IMR-90 (cell line): ENCODE data around the gene HOXB1. TPM values are rescaled to one million over a fixed set of nuclear protein-coding genes. Genes with fewer than 3 reads are reported as not detected.

ENCODE experiments used
- MXI1 ChIP-seq: IDR thresholded peaks from 2 replicates; pipeline ENCODE4 v1.6.1; 2012; ENCODE audit warnings: low read depth, mild to moderate bottlenecking, low read length, moderate library complexity, borderline replicate concordance
- NFE2L2 ChIP-seq: fragments of 150-350 bp; IDR thresholded peaks from 2 replicates; pipeline ENCODE4 v1.6.1; 2016; ENCODE audit warnings: low read depth, mild to moderate bottlenecking, low read length
- RAD21 ChIP-seq: IDR thresholded peaks from 2 replicates; pipeline ENCODE4 v1.6.1; 2012; ENCODE audit warnings: low read length, improper control_type of control experiment
- polyA plus RNA-seq, 3 experiments: library from polyadenylated mRNA; depleted of rRNA; stranded (reverse); fragments of >200 nt; gene quantifications; 2 replicates each; pipeline ENCODE4 v1.2.3, GENCODE V29; 2012; ENCODE audit warnings: low replicate concordance in 1 of 3
- total RNA-seq: library from RNA; depleted of rRNA; stranded (reverse); fragments of >200 nt; gene quantifications from 2 replicates; pipeline ENCODE4 v1.2.3, GENCODE V29; 2012

HOXB1 gene
- total and polyA plus RNA-seq, 2 of the 4 experiments (the other 2 are of a cell fraction), result not detected

DNA sequence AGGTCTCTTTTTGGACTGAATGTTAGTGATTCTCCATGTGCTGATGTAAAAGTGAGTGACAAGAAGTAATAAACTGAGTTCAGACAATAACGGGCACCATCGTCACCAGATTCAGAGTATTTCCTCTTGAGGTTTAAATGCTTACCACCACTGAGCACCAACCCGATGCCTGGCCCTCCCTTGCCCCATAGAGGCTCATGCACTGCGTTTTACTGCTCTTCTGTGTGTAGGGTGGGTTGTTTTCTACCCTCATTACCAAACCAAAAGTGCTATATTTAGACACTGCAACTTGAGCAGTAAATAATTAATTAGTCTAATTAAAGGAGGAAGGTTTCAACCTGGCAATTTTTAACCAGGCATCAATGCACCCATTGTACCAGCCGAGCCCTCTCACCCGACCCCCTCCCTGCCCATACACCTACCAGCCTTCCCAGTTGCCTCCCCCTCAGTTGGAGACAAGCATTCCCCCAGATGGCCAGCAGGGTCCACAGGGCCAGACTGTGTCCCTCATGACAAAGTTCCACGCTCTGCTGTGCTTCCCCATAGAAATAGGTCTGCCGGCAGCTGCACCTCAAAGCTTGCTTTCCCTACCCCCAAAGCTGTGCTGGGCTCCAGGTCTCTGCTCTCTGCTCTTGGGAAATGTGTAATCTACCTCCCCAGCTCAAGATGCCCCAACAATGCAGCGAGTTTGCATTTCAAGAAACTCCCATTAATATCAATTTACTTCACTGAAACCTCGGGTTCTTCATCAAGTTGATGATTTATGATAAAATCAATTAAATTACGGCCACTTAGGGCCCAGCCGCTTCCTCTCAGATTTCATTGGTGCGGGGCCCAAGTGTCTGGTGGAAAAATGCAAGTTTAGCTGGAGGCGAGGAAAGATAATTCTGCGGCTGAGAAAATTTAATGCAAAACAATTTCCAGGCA is 31.3 kb upstream of the HOXB1 start (continued):
- no peak for TF ChIP-seq NFE2L2
- TF ChIP-seq RAD21, result peak; percentile 35; the same call in 1 of the 2 replicates
- no peak for TF ChIP-seq MXI1
